GM10847 (cell line): ENCODE measurements around the gene ACAP3.

Source experiments
- POLR2A ChIP-seq: IDR thresholded peaks from 2 replicates; pipeline ENCODE4 v1.6.1; 2011; ENCODE audit not compliant: insufficient read length; ENCODE audit errors: extremely low read depth

Gene ACAP3

DNA sequence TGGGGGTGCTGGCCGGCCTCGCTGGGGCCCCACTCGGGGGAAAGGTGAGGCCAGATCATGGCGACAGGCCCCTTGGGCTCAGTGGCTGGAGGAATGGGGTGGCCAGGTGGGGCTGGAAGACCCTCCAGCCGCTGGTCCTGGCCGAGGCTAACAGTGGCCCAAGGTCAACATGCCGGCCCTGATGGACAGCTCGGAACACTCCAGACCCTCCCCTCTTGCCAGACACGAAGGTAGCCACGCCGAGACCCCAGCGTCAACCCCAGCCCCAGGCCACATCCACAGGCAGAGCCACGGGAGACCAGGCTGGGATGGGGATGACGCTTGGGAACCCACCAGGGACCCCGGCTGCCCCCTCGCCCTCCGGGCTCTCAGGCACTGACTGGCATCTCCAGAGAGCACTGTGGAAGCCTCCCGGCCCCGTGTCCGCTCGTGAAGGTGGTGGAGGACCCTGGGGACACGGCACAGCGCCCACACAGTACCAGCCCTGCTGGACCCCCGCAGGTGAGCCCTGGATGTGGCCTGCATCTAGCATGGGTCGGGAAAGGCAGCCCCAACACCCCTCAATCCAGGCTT lies 60.3 kb downstream of the ACAP3 start:
- TF ChIP-seq POLR2A: no peak

DNA sequence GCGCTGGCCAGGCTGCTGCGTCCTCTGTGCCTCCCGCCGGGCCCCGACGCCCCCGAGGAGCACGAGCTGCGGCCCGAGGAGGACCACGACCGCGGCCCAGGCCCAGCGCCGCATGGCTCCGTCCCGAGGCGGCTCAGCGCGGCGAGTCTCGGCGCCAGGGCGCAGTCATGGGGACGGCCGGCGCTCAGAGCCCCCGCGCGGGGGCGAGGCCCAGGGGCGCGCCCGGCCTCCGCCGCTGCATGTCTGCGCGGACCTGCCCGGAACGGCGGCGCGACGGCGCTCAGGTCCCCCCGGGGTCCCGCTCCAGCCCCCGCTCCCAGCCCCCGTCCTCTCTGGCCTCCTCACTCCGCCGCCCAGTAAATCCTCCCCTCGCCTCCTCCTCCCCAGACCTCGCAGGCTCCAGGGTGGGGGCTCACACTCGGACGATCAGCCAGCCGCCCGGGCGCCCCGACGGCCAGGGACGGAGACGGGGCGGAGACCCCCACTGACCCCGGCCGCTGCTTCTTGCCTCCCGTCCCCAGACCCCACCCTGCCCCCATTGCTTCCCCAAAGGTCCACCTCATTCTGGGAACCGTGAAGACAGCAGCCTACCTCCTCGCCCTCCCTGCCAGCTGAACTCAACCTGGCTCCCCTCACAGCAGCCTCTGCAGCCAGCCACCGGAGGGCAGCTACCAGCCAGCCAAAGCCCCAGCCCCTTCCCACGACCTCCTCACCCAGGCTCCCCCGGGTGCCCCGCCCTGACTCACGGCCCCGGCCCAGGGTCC lies 61.0 kb downstream of the ACAP3 start, which contains the start of gene C1QTNF12:
C1QTNF12 (minus strand) TSS at position 146 of the 764 bp plus-strand sequence; CDS start at position 114, 32 bp downstream.
- TF ChIP-seq POLR2A: no peak

- TF ChIP-seq POLR2A: no peak
These were observed 61.7 kb downstream of the ACAP3 start for GRCh38 chr1:1245817-1246576.

DNA sequence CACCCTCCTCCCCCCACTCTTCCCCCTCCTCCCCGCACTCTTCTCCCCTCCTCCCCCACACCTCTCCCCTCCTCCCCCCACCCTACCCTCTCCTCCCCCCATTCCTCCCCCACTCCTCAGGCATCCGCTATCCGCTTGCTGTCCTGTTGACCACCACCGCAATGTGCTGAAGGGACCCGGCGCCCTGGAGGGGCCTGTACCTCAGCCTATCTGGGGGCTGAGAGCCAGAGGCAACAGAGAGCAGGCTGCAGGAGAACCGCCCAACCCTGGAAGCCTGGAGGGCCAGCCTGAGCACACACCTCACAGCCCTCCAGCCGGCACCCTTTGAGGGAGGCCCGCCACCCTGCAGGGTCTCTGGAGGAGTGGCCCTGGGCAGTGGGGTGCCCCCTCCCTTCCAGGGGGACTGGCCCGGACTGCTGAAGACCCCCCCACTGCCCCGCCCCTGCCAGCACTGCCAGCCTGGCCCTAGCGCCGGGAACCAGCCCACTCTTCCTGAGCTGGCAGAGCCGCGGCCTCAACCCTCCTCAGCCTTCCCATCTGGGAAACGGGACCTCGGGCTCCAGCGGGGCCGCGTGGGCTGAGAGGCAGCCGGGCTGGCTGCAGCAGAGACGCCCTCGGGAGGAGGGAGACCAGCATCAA lies 62.4 kb downstream of the ACAP3 start:
- TF ChIP-seq POLR2A: no peak

DNA sequence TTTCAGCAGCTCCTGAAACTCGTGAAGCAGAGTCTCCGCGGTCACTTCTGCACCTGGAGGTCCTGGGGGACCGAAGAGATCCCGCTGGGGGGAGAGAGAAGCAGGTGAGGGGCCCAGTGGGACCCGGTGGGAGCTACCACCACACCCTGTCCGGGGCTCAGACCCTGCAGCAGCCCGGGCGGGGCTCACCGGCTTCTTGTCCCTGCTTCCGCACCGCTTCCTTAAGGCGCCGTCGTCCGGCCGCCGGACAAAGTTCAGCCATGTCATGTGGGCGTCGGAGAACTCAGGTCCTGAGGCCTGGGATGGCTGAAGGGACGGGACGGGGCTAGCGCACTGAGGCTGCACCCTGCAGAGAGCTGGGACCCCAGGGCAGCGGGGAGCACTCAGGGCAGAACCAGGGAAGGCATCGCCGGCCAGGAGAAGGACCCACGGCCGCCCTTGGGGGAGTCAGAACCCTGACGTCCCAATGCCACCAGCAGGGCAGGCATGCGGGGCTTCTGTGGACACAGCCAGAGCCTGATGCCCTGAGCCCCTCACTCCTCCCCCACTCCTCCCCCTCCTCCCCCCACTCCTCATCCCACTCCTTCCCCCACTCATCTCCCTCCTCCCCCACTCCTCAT lies 63.4 kb downstream of the ACAP3 start:
- TF ChIP-seq POLR2A: no peak

DNA sequence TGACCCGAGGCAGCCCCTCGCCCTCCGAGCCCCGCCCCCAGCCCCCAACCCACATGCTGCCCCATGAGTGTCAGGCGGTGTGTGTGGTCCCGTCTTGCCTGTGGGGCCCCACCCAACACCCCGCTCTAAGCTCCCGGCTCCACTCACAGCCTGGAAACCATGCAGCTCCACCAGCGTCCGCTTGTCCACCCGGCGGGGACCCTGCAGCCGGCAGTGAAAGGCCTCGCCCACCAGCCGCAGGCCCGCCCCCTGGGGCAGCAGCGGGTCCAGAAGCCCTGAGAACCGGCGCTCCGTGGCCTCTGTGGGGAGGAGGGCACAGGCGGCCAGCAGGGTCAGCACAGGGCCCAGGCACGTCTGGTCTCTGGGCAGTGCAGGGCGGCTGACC lies 63.9 kb downstream of the ACAP3 start:
- TF ChIP-seq POLR2A: no peak

DNA sequence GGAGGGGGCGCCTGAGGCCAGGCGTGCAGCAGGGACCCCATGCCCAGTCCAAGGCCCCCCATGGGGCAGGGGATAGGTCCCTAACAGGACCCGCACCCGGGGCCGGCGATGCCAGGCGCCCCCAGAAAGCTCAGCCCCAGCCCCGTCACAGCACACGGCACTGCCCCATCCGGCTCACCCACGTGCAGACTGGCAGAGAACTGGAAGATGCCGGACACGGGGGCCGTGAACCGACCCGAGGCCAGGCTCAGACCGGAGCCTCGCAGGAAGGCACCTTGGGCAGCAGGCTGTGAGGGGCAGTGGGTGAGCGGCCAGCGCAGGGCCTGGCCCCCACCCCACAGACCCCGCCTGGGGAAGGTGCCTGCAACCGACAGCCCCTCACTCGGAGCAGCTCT lies 64.5 kb downstream of the ACAP3 start:
- no peak for TF ChIP-seq POLR2A

GRCh38 chr1:1242461-1243265 lies 65.1 kb downstream of the ACAP3 start:
- no peak for TF ChIP-seq POLR2A
